22Rv1 (cell line): ENCODE data around the gene FGF1.

Source experiments
- H3K27ac ChIP-seq: fragments of 450-650 bp; 2 replicates; pipeline ENCODE4 v1.5.1; 2017
- ZFX ChIP-seq: fragments of 450-650 bp; IDR thresholded peaks from 2 replicates; pipeline ENCODE4 v1.6.1; 2017; ENCODE audit warnings: antibody characterized with exemption, borderline replicate concordance
- TF ChIP-seq, protein P1 (sequence below): fragments of 450-650 bp; IDR thresholded peaks from 2 replicates; pipeline ENCODE4 v1.5.1; 2017; ENCODE audit warnings: mild to moderate bottlenecking

FGF1 gene

DNA sequence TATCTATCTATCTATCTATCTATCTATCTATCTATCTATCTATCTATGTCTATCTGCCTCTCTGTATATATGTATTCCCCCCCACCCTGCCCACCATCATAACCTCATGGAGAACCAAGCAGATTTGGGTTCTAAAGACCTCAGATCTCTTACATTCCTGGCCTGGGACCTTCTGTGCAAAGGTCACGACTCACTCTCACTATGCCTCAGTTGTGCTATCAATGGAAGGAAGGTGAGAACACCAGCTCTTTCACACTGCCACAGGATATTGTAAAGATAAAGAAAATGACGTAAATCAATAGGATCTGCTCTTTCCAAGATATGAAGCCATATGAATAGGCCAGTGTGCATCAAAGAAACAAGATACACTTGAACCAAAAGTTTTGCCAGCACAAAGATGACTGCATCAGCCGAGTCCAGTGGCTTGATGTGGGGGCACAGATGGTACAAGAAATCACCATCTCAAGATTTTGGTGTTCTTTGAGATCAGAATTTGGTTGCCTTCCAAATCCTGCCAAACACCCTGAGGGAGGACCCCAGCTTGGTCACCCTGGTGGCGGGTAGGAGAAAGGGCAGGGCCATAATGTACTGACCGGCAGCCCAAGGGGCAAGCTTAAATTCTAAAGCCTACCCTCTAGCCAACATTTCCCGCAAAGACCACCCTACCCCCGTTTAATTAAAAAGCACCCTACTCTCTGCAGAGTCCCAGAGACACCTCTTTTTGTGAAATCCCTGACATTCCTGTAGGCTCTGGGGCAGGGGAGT, 8.4 kb upstream of the FGF1 start:
- no peak overlapping the region for H3K27ac ChIP-seq
- TF ChIP-seq ZFX = no peak
- TF ChIP-seq, protein P1, sequence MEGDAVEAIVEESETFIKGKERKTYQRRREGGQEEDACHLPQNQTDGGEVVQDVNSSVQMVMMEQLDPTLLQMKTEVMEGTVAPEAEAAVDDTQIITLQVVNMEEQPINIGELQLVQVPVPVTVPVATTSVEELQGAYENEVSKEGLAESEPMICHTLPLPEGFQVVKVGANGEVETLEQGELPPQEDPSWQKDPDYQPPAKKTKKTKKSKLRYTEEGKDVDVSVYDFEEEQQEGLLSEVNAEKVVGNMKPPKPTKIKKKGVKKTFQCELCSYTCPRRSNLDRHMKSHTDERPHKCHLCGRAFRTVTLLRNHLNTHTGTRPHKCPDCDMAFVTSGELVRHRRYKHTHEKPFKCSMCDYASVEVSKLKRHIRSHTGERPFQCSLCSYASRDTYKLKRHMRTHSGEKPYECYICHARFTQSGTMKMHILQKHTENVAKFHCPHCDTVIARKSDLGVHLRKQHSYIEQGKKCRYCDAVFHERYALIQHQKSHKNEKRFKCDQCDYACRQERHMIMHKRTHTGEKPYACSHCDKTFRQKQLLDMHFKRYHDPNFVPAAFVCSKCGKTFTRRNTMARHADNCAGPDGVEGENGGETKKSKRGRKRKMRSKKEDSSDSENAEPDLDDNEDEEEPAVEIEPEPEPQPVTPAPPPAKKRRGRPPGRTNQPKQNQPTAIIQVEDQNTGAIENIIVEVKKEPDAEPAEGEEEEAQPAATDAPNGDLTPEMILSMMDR = no peak

DNA sequence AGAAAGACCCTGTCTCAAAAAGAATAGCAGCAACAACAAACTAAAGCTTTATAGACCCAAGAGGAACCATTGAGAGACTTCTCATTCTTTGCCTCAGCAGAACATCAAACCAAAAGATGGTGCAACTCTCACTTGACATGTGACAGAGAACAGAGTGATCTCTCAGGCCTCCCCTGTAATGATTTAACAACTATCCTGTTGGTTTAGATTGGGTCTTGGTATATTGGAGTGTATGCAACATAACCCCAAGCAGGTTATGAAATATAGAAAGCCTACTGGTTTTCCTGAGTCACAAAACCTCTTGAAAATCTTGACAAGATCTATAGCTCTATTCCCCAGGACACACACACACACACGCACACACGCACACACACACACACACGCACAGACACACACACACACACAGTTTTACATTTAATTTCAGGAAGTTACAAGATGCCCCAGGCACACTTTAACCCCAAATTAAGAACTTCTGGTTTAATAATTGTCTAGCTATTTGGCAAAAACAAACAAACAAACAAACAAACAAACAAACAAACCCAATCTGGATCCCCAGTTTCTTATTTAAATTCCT, 6.5 kb upstream of the FGF1 start:
- no peak for TF ChIP-seq ZFX
- TF ChIP-seq, protein P1 = no peak
- no peak overlapping the region for H3K27ac ChIP-seq

DNA sequence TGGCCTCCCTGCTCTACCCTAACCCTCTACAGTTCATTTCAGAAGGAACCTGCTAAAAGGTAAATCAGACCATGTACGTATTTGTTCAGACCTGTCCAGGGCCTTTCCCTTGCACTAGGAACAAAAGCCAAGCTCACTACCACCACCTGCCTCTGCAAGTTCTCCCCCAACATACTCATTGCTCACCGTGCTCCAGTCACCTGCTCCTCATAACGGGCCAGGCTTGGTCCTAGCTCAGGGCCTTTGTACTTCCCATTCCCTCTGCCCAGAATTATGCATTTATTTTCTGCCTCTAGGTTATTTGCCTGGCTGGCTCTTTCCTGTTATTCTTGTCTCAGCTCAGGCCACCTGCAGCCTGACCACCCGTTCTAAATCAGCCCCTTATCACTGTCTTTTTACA, 4.8 kb upstream of the FGF1 start:
- no peak overlapping the region for H3K27ac ChIP-seq
- TF ChIP-seq ZFX = no peak
- TF ChIP-seq, protein P1 = no peak

- TF ChIP-seq, protein P1 = no peak
- no peak for TF ChIP-seq ZFX
- H3K27ac ChIP-seq = no peak overlapping the region
These were observed 3.2 kb upstream of the FGF1 start for GRCh38 chr5:142689081-142689480.

- TF ChIP-seq, protein P1 = no peak
- no peak overlapping the region for H3K27ac ChIP-seq
These were observed 2.5 kb upstream of the FGF1 start for GRCh38 chr5:142688281-142688989.

- no peak for TF ChIP-seq ZFX
- TF ChIP-seq, protein P1 = no peak
- H3K27ac ChIP-seq = no peak overlapping the region
These were observed 1.1 kb upstream of the FGF1 start for GRCh38 chr5:142686968-142687367.
